CD14-positive monocyte (primary cell): ENCODE data around the gene RLN3. TPM values are rescaled to one million over a fixed set of nuclear protein-coding genes. Genes with fewer than 3 reads are reported as not detected.

Source experiments
- DNase-seq, 3 donors: peaks; one replicate each; pipeline ENCODE4 v3.0.0-alpha.2; 2011 to 2022
- H2AFZ ChIP-seq: 2 replicates; pipeline ENCODE4 v1.6.0; 2012; ENCODE audit warnings: mild to moderate bottlenecking, low read depth, low read length, inconsistent platforms; ENCODE audit not compliant: insufficient read depth, poor library complexity, severe bottlenecking
- H3K27ac ChIP-seq, 2 donors: 1 replicate in 1 of 2; 2 replicates in 1 of 2; pipeline ENCODE4 v1.5.1; 2012 to 2013; ENCODE audit warnings: low read length in 2 of 2, control low read depth in 1 of 2, inconsistent platforms in 1 of 2, low read depth in 1 of 2, mild to moderate bottlenecking in 1 of 2
- H3K27me3 ChIP-seq, 2 donors: one replicate each; pipeline versions ENCODE4 v1.6.0 to v1.6.1; 2011 to 2013; ENCODE audit warnings: low read length in 2 of 2; ENCODE audit not compliant: control insufficient read depth in 2 of 2, insufficient read depth in 2 of 2
- H3K36me3 ChIP-seq, 2 donors: replicated peaks in 1 of 2; 1 replicate in 1 of 2; 2 replicates in 1 of 2; pipeline versions ENCODE4 v1.5.1 to v1.6.1; 2012 to 2013; ENCODE audit warnings: low read length in 2 of 2, control low read depth in 1 of 2, inconsistent platforms in 1 of 2, mild to moderate bottlenecking in 1 of 2; ENCODE audit not compliant: insufficient read depth in 2 of 2, control insufficient read depth in 1 of 2
- H3K4me1 ChIP-seq, 2 donors: 1 replicate in 1 of 2; 2 replicates in 1 of 2; pipeline versions ENCODE4 v1.5.1 to v1.6.1; 2012 to 2013; ENCODE audit warnings: low read length in 2 of 2, control low read depth in 1 of 2, inconsistent platforms in 1 of 2, mild to moderate bottlenecking in 1 of 2, moderate library complexity in 1 of 2; ENCODE audit not compliant: insufficient read depth in 2 of 2, control insufficient read depth in 1 of 2
- H3K4me2 ChIP-seq: replicated peaks from 2 replicates; pipeline ENCODE3; 2012; ENCODE audit warnings: low read length, moderate library complexity, mild to moderate bottlenecking; ENCODE audit not compliant: poor library complexity, severe bottlenecking; ENCODE audit errors: extremely low read depth
- H3K4me3 ChIP-seq, 3 experiments: fragments of 200-600 bp in 1 of 3; sonication (generic) in 1 of 3; replicated peaks in 1 of 3; 1 replicate in 2 of 3; 2 replicates in 1 of 3; pipeline ENCODE4 v1.5.1; 2011 to 2013; ENCODE audit warnings: low read length in 3 of 3, mild to moderate bottlenecking in 3 of 3, control low read depth in 2 of 3, low read depth in 2 of 3, inconsistent platforms in 1 of 3, moderate library complexity in 1 of 3
- H3K79me2 ChIP-seq: 2 replicates; pipeline ENCODE4 v1.6.0; 2012; ENCODE audit warnings: mild to moderate bottlenecking, control low read depth, inconsistent platforms, low read length, moderate library complexity; ENCODE audit not compliant: insufficient read depth
- H3K9ac ChIP-seq: 2 replicates; pipeline ENCODE4 v1.6.0; 2017; ENCODE audit warnings: low read length, mild to moderate bottlenecking; ENCODE audit not compliant: insufficient read depth, poor library complexity, severe bottlenecking
- H3K9me3 ChIP-seq, 2 donors: replicated peaks in 1 of 2; 1 replicate in 1 of 2; 2 replicates in 1 of 2; pipeline versions ENCODE4 v1.5.1 to v1.6.1; 2012 to 2013; ENCODE audit warnings: low read length in 2 of 2, control low read depth in 1 of 2; ENCODE audit not compliant: control insufficient read depth in 1 of 2, insufficient read depth in 1 of 2
- H4K20me1 ChIP-seq: 2 replicates; pipeline ENCODE4 v1.6.0; 2012; ENCODE audit warnings: mild to moderate bottlenecking, low read length, control low read depth, moderate library complexity; ENCODE audit not compliant: insufficient read depth
- H3K27ac Mint-ChIP-seq, 7 donors: one replicate each; pipeline ENCODE4 v1.8.0; 2020; ENCODE audit warnings: mild to moderate bottlenecking in 7 of 7, mixed read lengths in 7 of 7, moderate library complexity in 6 of 7, inconsistent platforms in 2 of 7
- H3K27me3 Mint-ChIP-seq, 3 donors: one replicate each; pipeline ENCODE4 v1.8.0; 2021 to 2022; ENCODE audit warnings: low read depth in 3 of 3, mild to moderate bottlenecking in 3 of 3, mixed read lengths in 3 of 3, moderate library complexity in 3 of 3, inconsistent platforms in 1 of 3
- H3K36me3 Mint-ChIP-seq, 2 donors: one replicate each; pipeline ENCODE4 v1.8.0; 2020; ENCODE audit warnings: mixed read lengths in 2 of 2, inconsistent platforms in 1 of 2, mild to moderate bottlenecking in 1 of 2
- H3K4me1 Mint-ChIP-seq: one replicate; pipeline ENCODE4 v1.8.0; 2020; ENCODE audit warnings: mild to moderate bottlenecking, mixed read lengths
- H3K4me3 Mint-ChIP-seq, 2 donors: one replicate each; pipeline ENCODE4 v1.8.0; 2020; ENCODE audit warnings: mild to moderate bottlenecking in 2 of 2, mixed read lengths in 2 of 2, moderate library complexity in 1 of 2
- H3K9me3 Mint-ChIP-seq, 7 donors: one replicate each; pipeline ENCODE4 v1.8.0; 2020 to 2022; ENCODE audit warnings: mixed read lengths in 7 of 7, mild to moderate bottlenecking in 6 of 7, moderate library complexity in 6 of 7, inconsistent platforms in 2 of 7
- WGBS: methylation state at CpG from one replicate; pipeline ENCODE4 v1.1.5; 2013; ENCODE audit warnings: missing lambda C conversion rate; ENCODE audit not compliant: insufficient coverage; 5-methylcytosine and 5-hydroxymethylcytosine counted together
- intact Hi-C, 2 donors: fragments of 100-400 bp; cut with micrococcal nuclease; formaldehyde crosslinking; loops; one replicate each; pipeline versions ENCODE4 v1.15.0 to v1.15.1; 2023
- polyA plus RNA-seq, 3 donors: library from polyadenylated mRNA; depleted of rRNA in 1 of 3; unstranded in 2 of 3; stranded (reverse) in 1 of 3; fragments of 300-500 nt in 2 of 3; fragments of >200 nt in 1 of 3; fragmentation: Illumina TruSeq in 2 of 3; gene quantifications; 1 replicate in 2 of 3; 2 replicates in 1 of 3; pipeline ENCODE4 v1.2.3, GENCODE V29; 2012 to 2021
- TF ChIP-seq, protein P1 (sequence below): fragments of 200-600 bp; IDR thresholded peaks from one replicate; pipeline ENCODE4 v1.8.0; 2022; ENCODE audit warnings: antibody characterized with exemption, mild to moderate bottlenecking

RLN3 gene
- polyA plus RNA-seq, 3 donors, result not detected

DNA sequence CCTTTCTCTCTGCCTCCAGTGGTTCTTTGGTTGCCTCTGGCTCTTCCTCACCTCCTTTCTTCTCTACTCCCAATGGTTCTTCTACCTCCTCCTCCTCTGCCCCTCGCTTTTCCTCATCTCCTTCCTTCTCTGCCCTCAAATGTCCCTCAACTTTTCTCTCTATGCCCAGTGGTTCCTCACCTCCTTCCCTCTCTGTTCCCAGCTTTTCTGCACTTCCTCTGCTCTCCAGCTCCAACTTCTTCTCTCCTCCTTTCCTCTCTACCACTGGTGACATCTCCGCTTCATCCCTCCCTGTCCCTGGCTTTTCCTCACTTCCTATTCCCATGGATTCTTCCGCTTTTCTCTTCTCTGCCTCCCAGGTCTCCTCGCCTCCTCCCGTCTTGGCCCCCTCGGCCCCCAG lies 26.2 kb downstream of the RLN3 start:
- H3K4me1 ChIP-seq, result peaks cover 6 to 9% of the 10 kb centered on the region in 2 donors
- H3K36me3 Mint-ChIP-seq, result peaks cover 40 to 43% of the 10 kb centered on the region in 2 donors
- H4K20me1 ChIP-seq, result peaks cover 3% of the 10 kb centered on the region
- H3K27me3 ChIP-seq, result peaks cover 12 to 34% of the 10 kb centered on the region in 2 donors
- H3K4me3 ChIP-seq, result no peak overlapping the region
- peaks cover 33 to 40% of the 10 kb centered on the region in 2 donors for H3K36me3 ChIP-seq
- H3K9me3 ChIP-seq, result peaks cover 8 to 10% of the 10 kb centered on the region in 2 donors
- H3K9me3 Mint-ChIP-seq, result peaks cover 5 to 22% (median 9%) of the 10 kb centered on the region in 7 donors
- peak overlapping the region in 1 of 2 donors; percentile 5 for H3K4me3 Mint-ChIP-seq
- intact Hi-C loops, result no loop called here
- H3K27ac ChIP-seq, result no peak overlapping the region
- 83% methylated on average over 6 of the region's 6 CpGs for WGBS
- TF ChIP-seq, protein P1, sequence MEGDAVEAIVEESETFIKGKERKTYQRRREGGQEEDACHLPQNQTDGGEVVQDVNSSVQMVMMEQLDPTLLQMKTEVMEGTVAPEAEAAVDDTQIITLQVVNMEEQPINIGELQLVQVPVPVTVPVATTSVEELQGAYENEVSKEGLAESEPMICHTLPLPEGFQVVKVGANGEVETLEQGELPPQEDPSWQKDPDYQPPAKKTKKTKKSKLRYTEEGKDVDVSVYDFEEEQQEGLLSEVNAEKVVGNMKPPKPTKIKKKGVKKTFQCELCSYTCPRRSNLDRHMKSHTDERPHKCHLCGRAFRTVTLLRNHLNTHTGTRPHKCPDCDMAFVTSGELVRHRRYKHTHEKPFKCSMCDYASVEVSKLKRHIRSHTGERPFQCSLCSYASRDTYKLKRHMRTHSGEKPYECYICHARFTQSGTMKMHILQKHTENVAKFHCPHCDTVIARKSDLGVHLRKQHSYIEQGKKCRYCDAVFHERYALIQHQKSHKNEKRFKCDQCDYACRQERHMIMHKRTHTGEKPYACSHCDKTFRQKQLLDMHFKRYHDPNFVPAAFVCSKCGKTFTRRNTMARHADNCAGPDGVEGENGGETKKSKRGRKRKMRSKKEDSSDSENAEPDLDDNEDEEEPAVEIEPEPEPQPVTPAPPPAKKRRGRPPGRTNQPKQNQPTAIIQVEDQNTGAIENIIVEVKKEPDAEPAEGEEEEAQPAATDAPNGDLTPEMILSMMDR, result no peak
- H3K79me2 ChIP-seq, result no peaks in the 10 kb centered on the region
- no peak for DNase-seq
- no peak overlapping the region for H2AFZ ChIP-seq
- H3K27ac Mint-ChIP-seq, result peak overlapping the region in 1 of 7 donors; percentile 40
- H3K4me2 ChIP-seq, result no peak overlapping the region
- H3K27me3 Mint-ChIP-seq, result peaks cover 46 to 52% (median 48%) of the 10 kb centered on the region in 3 donors
- peaks cover 20% of the 10 kb centered on the region for H3K4me1 Mint-ChIP-seq
- H3K9ac ChIP-seq, result no peak overlapping the region

DNA sequence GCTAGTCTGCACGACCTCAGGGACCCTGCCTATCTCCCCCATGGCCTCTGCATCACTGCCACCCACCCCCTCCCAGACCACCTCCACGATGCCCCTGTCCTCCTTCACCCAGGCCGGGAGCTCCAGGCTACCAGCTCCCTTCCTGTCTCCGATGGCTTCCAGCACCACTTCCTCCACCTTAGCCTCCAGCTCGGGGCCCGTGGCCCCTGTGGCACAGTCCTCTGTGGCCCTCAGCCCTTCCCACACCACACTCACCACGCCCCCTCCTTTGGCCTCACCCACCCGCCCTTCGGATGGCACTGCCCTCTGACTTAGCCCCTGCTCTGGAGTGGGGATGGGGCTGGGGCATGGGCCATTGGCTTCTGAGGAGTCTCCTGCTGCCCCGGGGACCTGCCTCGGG lies 26.8 kb downstream of the RLN3 start:
- H3K9ac ChIP-seq, result no peak overlapping the region
- no peak overlapping the region for H3K4me3 Mint-ChIP-seq
- H3K27ac Mint-ChIP-seq, result peak overlapping the region in 1 of 7 donors; percentile 42

More for the DNA sequence above, 26.8 kb downstream of the RLN3 start:
- Histone ChIP-seq H3K27ac (no peak overlapping the region), H3K36me3 (peaks cover 27 to 34% of the 10 kb centered on the region in 2 donors), H2AFZ (no peak overlapping the region), H3K27me3 (peaks cover 15 to 40% of the 10 kb centered on the region in 2 donors), H3K4me3 (no peak overlapping the region), H3K79me2 (no peaks in the 10 kb centered on the region), H3K4me2 (no peak overlapping the region), H3K4me1 (peaks cover 6 to 9% of the 10 kb centered on the region in 2 donors), H3K9me3 (peaks cover 8 to 10% of the 10 kb centered on the region in 2 donors), H4K20me1 (no peaks in the 10 kb centered on the region)
- Mint-ChIP-seq H3K36me3 (peaks cover 36 to 37% of the 10 kb centered on the region in 2 donors), H3K4me1 (peaks cover 20% of the 10 kb centered on the region), H3K9me3 (peaks cover 5 to 23% (median 9%) of the 10 kb centered on the region in 7 donors), H3K27me3 (peaks cover 51 to 59% (median 53%) of the 10 kb centered on the region in 3 donors)
- TF ChIP-seq, protein P1, result no peak
- 5% methylated on average over 4 of the region's 11 CpGs for WGBS
- no peak for DNase-seq
- intact Hi-C loops, result no loop called here
